SIG-M5 treated with dmso at 0.1 percent for 504 hours (cell line): Measurements from ENCODE around the gene DUSP16.
"Not testable (repeated sequence)": the region's sequence is repeated elsewhere in the genome, so short reads cannot be mapped to it uniquely, and the experiment has no call there.

ENCODE experiments used
- DNase-seq: peaks from one replicate; lab custom pipeline; 2025; ENCODE audit not compliant: unreplicated experiment; lab: John Stamatoyannopoulos, UW

DUSP16 gene

DNA sequence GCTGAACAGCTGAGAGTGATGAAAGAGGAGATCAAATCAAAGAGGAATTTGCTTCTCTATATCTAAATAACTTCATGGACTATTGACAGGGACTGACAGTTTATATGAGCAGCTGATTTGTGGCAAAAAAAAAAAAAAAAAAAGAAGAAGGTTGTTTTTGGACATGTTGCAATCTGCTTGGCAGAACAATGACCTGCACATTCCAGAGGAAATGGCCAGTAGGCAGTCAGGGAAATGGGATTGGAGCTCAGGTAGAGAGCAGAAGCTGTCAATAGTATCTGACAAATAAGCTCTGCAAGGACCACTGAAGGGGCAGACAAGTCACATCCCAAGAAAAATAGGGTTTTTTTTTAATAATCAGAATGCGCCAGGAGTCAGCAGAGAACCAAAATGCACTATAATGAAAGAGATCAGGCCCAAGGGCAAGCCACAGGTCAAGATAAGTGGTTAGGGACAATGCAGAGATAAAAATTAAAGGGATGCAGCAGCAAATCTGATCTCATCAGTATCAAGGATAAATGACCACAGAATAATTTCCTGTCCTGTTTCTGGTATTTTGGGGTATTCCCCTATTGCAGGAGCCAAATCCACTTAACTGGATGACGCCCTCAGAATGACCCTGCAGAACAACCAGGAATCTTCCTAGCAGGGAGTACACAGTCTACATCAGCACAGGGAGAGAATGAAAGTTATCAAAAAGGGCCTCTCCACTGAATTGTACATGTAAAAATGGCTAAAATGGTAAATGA is 22.6 kb upstream of the DUSP16 start:
- DNase-seq: no peak

DNA sequence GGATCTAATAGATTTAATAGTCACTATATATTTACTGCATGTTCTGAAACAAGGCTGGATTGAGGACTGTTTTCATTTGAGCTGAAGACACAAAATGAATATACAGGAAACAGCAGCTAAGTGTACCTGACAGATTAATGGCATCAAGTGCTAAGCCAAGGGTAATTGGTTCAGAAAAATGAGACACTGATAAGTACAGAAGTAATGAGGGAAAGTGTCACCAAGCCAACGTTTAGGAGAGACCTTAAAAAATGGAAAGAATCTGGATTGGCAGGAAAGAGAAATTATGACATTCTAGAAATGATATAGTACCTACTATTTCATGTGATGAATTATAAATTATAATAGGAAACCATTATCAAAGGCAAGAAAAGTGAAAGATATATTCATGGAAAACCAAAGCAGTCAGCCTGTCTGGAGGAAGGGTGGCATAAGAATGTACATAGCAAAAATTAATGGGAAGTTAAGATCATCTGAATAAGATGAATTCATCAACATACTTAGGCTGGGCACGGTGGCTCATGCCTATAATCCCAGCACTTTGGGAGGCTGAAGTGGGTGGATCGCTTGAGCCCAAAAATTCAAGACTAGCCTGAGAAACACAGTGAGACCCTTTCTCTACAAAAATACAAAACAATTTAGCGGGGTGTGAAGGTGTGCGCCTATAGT is 21.0 kb upstream of the DUSP16 start:
- no peak for DNase-seq

DNA sequence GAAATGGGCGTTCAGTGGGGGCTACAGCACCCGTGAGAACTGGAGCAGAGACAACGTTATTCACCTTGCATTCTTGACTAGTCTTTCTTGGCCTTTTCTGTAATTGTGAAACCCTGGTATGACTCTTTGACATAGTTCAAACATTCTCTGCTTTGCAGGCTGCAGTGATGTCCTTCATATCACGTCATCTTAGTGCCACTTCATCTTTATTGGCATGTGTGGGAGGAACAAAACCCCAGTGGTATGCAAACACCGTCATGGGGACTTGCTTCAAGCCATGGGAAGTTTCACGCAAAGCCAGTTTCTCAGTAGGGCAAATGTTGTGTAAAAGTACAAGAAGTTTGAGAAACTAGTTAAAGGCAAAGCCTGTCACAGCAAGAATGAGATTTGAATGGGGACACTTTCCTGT is 20.2 kb upstream of the DUSP16 start:
- DNase-seq: peak; percentile 76

DNA sequence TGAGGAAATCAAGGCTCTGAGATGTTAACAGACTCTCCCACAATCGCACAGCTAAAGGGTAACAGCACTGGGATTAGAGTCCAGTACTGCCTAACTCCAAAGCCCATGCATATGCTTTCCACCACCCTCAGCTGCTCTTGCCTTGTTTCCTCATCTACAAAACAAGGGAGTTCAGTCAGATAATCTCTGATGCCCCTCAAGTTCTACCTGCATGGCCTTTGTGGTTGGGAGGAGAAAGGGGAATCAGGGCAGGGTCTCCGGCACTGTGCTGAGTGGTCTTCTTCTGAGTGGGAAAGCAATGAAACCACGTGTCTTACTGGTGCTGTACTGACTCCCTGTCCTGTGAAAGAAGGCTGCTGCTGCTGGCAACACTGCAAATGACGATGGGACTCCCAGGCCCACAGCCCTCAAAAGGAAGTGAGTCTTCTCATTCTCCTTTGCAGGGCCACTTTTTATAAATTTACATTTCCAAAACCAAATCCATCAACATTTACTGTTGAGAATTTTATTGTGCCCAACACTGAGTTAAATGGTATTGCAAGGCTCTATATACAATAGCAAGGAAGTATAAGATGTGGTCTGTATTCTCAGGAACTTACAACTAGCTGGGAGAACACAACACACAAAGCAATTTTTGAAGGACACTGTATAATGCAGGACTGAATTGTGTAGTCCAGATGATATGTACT is 19.7 kb upstream of the DUSP16 start:
- no peak for DNase-seq

DNA sequence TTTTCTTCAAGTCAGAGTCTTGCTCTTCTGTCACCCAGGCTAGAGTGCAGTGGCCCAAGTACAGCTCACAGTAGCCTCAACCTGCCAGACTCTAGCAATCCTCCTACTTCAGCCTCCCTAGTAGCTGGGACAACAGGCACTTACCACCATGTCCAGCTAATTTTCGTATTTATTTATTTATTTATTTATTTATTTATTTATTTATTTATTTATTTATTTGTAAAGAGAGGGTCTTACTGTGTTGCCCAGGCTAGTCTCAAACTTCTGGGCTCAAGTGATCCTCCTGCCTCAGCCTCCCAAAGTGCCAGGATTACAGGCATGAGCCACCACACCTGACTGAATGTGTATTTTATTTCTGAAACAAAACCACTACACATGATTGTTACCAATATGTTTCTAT is 18.1 kb upstream of the DUSP16 start:
- not testable (repeated sequence) for DNase-seq

DNA sequence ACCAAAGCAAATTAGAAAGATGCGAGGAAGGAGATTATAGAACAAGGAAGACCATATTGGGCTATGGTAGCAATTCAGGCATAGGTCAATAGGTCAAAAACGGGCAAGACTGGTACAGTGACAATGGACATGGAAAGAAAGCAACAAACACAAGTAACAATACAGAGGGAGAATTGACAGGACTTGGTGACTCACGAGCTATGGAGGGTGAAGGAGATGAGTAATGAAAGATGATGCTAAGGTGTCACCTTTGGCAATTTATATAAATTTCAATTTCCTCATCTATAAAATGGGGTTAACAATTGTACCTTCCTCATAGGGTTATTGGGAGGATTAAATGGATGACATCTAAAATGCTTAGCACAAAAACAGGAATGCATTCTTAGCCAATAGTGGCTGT is 15.1 kb upstream of the DUSP16 start:
- DNase-seq: no peak

DNA sequence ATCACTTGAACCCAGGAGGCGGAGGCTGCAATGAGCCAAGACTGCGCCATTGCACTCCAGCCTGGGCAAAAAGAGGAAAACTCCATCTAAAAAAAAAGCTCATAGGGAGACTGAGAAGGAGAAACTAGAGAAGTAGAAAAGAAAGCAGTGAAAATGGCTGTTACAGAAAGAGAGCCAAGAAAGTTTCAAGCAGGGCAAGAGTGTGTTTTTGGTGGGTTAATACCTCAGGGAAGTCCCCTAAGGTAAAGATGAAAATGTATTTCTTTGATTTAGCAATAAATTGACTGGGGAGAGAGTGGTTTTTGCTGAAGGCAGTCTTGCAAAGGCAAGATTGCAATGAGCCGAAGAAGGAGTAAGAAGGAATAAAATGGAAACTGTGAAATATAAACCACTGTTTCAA is 10.0 kb upstream of the DUSP16 start:
- DNase-seq: no peak

DNA sequence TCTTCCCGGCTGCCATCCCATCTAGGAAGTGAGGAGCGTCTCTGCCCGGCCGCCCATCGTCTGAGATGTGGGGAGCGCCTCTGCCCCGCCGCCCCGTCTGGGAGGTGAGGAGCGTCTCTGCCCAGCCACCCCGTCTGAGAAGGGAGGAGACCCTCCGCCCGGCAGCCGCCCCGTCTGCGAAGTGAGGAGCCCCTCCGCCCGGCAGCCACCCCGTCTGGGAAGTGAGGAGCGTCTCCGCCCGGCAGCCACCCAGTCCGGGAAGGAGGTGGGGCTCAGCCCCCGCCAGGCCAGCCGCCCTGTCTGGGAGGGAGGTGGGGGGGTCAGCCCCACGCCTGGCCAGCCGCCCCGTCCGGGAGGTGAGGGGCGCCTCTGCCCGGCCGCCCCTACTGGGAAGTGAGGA is 3.3 kb upstream of the DUSP16 start:
- not testable (repeated sequence) for DNase-seq

DNA sequence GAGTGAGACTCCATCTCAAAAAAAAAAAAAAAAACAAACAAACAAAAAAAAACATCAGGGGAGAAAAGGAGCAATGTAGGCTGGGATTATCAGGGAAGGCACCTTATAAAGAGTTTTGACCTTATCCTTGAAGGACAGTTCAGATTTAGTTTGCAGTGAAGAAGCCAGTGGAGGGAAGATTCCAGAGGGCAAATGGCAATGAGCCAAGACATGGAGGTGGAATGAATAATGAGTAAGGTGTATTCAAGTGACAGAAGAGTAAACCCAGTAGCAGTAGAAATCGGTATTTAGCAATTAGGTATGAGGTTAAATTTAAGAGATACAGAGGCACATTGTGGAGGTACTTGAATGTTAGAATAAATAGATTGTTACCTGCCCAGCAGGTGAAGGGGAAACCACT is 2.2 kb upstream of the DUSP16 start:
- no peak for DNase-seq

DNA sequence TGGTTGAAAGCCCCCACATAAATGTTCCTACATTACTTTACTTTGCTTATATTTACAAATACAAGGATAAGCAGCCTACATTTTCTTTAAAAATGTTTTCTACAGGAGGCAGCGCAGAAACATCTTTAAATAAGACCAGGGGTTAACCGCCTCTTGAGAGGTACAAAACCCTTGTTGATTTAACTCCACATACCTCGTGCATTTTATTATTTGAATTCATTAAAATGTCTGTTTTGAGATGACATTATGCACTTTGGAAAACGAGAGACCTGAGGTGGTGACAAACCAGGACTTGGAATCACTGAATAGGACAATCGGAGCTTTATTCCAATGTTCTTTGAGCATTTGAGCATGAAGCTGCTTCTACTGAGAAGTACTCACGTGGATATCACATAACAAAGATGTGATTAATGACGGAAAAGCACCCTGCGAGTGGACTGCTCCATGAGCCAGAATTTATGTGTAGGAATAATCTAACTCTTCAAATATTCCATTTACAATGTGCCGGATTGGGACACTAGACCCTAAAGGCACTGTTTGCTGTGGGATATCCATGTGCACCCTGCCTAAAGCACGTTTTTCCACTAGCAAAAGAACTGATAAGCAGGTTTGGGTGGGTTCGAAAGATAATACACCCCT is 746 bp upstream of the DUSP16 start:
- DNase-seq: no peak

DNA sequence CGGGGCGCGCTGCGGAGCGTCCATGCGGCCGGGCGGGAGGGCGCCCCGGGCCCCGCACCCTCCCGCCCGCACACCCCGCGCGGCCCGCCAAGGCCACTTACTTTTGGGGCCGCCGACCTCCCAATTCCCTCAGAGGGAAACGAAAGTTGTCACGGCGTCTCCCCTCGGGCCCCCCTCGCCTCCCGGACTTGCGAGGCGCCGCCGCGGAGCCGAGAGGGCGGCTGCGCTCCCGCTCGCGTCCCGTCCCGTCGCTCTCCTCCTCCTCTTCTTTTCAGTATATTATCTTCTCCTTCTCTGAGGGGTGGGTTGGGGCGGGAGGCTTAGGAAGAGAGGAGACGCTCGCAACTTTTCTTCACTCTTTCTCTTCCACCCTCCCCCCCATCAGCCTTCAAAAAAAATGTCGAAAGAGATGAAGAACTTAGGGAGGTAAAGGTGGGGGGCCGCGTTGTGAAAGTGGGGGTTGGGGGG is 613 bp downstream of the DUSP16 start:
- no peak for DNase-seq

DNA sequence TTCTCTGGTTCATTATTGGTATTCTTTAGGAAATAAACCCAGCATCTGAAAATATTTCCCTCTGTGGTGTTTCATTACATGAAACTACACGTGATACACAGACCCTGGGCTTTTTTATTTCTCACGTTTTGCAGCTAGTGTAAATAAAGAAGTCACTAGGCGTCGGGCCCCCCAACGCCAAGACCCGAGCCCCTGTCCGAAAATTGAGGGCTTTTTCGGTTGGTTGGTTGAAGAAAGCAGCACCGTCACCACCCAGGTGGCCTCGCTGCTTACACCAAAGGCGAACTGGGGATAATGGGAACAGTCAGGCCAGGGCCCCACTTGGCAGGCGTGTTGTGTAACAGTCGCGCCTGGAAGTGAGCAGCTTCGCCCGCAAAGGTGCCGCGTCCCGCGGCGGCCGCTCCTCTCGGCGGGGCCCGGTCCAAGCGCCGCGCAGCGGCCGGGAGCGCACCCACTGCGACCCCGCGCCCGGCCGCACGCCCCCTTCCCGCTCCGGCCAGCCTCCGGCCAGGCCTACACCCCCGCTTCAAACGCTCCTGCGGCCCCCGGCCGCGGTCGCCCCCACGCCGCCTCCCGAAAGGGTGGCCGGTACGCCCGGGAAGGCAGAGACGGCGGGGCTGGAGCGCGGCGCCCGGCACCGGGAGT is 1.2 kb downstream of the DUSP16 start:
- peak; percentile 49 for DNase-seq

DNA sequence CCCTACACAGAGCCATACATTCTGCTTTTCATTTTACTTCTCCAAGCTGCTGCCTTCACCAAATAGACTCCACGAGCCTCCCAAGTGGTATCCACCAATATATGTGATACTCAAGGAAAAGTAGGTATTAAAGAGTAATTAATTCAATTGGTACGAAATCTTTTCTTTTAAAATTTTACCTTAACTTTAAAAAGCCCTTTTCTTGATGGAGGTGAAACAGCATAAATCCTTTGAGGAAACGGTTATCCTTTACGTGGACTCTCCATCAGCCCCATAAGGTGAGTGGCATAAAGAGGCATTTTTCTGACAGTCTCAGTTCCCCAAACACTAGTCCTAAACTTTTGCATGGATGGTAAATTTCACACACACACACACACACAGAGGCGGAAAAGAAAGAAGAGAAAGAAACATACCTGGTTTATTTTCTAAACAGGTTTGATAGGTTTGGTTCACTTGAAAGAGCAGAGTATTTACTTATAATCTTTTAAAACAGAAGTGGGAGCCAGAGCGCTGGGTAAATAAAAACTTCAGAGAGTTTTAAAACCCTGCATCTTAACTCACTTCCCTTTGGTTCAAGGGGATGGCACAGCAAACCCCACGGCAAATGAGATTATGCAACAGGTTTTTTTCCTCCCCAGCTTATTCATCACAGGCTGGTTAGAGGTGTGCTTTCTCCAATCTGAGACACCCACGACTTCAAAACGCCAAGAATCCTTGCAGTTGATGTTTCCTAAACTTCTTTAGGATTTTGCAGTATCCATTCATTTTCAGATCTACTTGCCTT is 1.9 kb downstream of the DUSP16 start:
- DNase-seq: peak; percentile 85

DNA sequence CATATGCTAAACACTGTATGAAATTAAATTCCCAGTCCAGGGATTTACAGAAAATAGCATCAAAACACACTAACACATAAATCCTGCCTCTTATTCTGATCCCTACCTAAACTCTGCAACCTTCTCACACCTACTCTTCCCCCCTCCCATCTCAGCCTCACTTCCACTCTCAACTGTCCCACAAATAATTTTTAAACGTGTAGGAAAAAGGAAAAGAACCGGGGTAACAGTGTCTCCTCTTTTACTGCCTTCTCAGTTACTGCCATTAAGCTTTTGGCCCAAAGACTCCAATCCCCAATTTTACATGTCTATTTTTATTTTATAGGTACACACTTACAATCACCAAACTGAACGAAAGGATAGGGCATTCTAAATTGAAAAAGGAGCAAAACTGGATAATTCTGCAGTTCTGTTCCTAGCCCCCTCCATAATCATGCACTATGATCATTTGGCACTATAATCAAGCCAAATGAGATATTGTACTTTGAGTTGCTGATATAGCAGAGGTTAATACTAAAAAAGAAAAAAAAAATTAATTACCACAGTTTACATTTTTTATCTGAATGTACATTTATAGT is 2.9 kb downstream of the DUSP16 start:
- no peak for DNase-seq

DNA sequence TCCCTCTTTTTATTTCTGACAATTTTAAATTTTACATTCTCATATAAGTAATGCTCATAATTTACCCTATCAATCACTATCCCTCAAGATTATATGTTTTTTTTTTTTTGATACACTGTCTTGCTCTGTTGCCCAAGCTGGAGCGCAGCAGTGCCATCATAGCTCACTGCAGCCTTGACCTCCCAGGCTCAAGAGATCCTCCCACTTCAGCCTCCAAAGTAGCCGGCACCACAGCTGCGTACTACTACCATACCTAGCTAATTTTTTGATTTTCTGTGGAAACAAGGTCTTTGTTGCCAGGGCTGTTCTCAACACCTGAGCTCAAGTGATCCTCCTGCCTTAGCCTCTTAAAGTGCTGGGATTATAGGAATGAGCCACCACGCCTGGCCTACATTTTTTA is 4.4 kb downstream of the DUSP16 start:
- DNase-seq: no peak

DNA sequence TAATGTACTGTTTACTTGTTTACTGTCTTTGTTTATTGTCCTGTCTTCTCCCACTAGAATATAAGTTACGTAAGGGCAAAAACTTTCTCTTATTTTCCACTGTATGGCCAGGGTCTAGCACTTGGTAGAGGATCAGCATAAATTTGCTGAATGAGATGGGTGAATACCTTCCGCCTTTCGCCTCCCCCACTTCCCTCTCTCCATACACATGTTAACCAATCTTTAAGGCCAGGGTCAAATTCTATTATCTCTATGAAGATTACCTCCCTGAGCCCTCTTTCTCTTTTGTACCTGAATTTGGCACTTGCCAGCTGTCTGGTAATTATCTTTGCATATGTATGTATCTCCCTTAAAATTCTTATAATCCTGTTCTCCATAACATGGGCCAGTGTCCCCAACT is 4.9 kb downstream of the DUSP16 start:
- no peak for DNase-seq

DNA sequence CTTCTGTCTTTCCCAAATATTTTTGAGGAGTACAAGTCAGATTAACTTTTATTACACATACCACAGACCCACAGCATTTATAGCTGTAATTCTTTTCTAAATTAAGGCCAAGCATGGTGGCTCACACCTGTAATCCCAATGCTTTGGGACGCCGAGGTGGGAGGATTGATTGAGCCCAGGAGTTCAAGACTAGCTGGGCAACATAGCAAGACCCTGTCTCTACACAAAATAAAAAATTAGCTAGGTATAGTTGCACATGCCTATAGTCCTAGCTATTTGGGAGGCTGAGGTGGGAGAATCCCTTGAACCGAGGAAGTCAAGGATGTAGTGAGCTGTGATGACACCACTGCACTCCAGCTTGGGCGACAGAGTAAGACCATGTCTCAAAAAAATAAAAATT is 7.0 kb downstream of the DUSP16 start:
- DNase-seq: no peak

DNA sequence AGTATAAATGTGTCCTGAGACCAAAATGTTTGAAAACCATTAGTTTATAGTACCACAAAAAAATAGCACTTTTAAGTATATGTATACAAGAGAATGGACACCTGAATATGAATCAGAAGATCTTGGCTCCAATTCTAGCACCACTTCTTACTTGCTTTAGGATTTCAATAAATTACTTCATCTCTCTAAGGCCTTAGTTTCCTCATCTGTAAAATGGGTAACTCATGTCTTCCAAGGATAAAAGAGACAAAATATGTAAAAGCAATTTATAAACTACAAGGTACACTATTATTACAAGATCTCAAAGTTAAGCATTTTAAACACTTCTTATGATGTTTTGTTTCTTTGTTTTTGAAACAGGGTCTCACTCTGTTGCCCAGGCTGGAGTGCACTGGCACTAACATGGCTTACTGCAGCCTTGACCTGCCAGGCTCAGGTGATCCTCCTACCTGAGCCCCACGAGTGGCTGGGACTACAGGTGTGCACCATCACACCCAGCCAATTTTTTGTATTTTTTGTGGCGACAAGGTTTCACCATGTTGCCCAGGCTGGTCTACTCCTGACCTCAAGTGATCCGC is 9.4 kb downstream of the DUSP16 start:
- no peak for DNase-seq

DNA sequence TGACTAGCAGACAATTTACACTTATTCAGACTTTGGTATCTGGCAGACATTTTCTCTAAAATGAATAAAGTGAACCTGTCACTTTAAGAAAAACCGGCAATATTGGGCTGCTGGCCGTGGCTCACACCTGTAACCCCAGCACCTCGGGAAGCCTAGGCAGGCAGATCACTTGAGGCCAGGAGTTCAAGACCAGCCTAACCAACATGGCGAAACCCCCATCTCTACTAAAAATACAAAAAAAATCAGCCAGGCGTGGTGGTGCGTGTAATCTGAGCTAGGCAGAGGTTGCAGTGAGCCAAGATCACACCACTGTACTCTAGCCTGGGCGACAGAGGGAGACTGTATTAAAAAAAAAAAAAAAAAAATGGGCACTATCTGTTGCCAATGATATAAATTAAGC is 11.5 kb downstream of the DUSP16 start:
- DNase-seq: no peak

DNA sequence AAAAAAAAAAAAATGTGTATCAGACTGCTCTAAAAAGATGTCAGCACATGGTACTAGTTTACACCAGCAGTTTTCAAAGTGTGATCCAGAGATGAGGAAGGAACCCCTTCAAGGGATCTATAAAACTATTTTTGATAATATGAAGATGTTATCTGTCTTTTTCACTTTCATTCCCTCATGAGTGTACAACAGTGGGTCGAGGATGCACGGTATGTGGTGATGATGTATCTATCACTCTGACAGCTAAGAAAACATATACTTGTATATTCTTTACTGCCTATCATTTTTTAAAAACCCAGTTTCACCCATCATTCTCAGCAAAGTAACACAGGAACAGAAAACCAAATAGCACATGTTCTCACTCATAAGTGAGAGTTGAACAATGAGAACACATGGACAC is 12.4 kb downstream of the DUSP16 start:
- DNase-seq: no peak
